GM19372 (cell line): ENCODE measurements around the gene ABCC10.
"Not testable (repeated sequence)": the region's sequence is repeated elsewhere in the genome, so short reads cannot be mapped to it uniquely, and the experiment has no call there.

Experiments
- ATAC-seq: cut with Tn5 transposase; IDR thresholded peaks from one replicate; pipeline ENCODE4 v1.9.1; 2021; ENCODE audit warnings: mild to moderate bottlenecking, low read depth, moderate library complexity; ENCODE audit not compliant: unreplicated experiment

ABCC10 gene, protein sequence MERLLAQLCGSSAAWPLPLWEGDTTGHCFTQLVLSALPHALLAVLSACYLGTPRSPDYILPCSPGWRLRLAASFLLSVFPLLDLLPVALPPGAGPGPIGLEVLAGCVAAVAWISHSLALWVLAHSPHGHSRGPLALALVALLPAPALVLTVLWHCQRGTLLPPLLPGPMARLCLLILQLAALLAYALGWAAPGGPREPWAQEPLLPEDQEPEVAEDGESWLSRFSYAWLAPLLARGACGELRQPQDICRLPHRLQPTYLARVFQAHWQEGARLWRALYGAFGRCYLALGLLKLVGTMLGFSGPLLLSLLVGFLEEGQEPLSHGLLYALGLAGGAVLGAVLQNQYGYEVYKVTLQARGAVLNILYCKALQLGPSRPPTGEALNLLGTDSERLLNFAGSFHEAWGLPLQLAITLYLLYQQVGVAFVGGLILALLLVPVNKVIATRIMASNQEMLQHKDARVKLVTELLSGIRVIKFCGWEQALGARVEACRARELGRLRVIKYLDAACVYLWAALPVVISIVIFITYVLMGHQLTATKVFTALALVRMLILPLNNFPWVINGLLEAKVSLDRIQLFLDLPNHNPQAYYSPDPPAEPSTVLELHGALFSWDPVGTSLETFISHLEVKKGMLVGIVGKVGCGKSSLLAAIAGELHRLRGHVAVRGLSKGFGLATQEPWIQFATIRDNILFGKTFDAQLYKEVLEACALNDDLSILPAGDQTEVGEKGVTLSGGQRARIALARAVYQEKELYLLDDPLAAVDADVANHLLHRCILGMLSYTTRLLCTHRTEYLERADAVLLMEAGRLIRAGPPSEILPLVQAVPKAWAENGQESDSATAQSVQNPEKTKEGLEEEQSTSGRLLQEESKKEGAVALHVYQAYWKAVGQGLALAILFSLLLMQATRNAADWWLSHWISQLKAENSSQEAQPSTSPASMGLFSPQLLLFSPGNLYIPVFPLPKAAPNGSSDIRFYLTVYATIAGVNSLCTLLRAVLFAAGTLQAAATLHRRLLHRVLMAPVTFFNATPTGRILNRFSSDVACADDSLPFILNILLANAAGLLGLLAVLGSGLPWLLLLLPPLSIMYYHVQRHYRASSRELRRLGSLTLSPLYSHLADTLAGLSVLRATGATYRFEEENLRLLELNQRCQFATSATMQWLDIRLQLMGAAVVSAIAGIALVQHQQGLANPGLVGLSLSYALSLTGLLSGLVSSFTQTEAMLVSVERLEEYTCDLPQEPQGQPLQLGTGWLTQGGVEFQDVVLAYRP (N-terminal part only)

GRCh38 chr6:43427406-43428111 is at the start of gene ABCC10:
Gene ABCC10 (plus strand): TSS chr6:43427541. CDS start chr6:43427979, 438 bp downstream.
- peak; percentile 90 for ATAC-seq

GRCh38 chr6:43377710-43378229 is 49.6 kb upstream of the ABCC10 start:
- ATAC-seq: no peak

DNA sequence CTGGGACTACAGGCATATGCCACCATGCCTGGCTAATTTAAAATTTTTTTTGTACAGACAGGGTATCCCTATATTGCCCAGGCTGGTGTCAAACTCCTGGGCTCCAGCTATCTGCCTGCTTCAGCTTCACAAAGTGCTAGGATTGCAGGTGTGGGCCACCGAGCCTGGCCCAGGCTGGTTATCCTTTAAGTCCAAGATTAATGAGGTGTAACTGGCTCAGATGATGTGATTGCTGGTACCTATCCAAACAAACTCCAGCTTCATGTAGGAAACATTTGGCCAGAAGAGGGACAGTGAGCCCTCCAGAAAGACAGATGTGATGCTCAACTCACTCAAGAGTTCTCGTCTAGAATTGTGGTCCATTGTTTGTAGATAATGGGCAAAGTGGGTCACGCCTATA is 48.7 kb upstream of the ABCC10 start:
- no peak for ATAC-seq

GRCh38 chr6:43380858-43381257 is 46.5 kb upstream of the ABCC10 start:
- not testable (repeated sequence) for ATAC-seq

GRCh38 chr6:43383021-43383667 is 44.2 kb upstream of the ABCC10 start:
- peak; percentile 19 for ATAC-seq

GRCh38 chr6:43386492-43386891 is 40.8 kb upstream of the ABCC10 start:
- no peak for ATAC-seq

GRCh38 chr6:43389730-43390295 is 37.5 kb upstream of the ABCC10 start:
- no peak for ATAC-seq

- not testable (repeated sequence) for ATAC-seq
Measured at GRCh38 chr6:43390753-43391439, 36.4 kb upstream of the ABCC10 start.

- no peak for ATAC-seq
Measured at GRCh38 chr6:43391440-43392031, 35.8 kb upstream of the ABCC10 start.

DNA sequence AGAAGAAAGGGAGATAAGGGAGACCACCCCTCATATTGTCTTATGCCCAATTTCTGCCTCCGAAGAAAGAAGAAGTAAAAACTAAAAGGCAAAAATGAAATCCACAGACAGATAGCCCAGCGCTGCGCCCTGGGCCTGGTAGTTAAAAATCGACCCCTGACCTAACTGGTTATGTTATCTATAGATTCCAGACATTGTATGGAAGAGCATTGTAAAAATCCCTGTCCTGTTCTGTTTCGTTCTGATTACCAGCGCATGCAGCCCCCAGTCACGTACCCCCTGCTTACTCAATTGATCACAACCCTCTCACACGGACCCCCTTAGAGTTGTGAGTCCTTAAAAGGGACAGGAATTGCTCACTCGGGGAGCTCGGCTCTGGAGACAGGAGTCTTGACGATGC is 34.2 kb upstream of the ABCC10 start:
- not testable (repeated sequence) for ATAC-seq

DNA sequence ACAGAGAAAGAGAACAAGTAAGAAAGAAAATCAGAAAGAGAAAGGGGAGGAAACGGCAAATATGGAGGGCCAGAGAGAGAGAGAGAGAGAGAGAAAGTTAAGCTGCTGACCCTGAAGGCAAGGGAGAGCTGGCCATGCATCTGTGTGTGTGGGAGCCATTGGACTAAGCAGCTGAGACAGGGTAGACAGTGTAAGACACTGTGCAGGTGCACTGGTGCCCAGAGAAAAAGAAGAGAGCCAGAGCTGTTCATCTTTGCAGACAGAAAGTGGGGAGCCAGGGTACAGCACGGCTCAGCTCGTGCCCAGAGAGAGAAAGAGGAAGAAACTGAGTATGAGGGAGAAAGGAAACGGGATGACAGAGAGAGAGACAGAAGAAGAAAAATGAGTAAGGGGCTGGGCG is 33.7 kb upstream of the ABCC10 start:
- no peak for ATAC-seq

GRCh38 chr6:43394982-43395381 is 32.4 kb upstream of the ABCC10 start:
- ATAC-seq: no peak

- ATAC-seq: no peak
Measured at GRCh38 chr6:43395776-43396175, 31.6 kb upstream of the ABCC10 start.

DNA sequence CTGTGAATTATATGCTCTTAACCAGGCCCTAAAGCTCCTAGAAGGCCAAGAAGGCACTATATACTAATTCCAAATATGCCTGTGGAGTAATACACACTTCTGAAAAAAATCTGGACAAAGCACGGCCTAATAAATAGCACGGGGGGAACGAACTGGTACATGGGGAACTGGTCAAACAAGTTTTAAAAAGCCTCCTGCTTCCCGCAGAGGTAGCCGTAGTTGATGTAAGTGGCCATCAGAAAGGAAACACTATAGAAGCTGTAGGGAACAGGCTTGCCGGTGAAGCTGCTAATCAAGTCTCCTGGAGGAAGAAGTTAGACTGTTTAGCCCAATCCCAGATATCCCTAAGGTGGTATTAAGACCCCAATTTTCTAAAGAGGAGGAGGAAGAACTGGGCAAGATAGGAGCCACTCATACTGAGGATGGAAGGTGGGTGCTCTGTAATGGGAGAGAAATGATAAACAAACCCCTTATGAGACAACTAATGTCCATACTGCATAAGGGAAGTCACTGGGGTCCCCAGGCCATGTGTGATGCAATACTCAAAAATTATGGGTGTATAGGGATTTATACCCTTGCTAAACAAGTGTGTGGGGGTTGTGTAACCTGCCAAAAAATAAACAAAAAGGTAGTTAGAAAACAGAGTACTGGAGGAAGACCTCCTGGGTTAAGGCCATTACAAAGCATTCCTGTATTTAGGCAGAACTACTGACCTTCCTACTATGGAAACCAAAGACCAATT is 30.8 kb upstream of the ABCC10 start:
- no peak for ATAC-seq

DNA sequence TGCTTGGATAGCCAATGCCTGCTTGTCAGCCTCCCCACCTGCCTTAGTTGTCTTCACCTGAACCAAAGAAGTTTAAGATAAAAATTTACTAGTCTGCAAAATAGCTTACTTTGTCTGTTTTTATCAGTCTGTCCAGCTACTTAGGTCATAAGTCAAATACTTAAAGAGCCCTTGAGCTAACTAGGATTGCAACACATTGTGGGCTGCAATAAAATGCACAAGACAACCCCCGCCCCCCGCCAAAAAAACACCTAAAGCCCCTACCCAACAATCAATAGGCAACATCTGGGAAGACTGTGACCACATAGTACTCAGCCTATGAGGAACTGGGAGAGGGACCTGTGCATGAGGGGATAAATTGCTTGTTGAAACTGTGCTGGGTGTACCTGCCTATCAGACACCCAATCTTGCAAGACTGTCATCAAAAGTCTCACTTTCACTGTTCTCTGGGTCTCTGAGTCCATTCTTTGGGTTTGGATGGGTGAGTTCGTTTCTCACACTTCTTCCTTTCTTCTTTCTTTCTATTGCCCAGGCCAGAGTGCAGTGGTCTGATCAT is 27.3 kb upstream of the ABCC10 start:
- no peak for ATAC-seq

DNA sequence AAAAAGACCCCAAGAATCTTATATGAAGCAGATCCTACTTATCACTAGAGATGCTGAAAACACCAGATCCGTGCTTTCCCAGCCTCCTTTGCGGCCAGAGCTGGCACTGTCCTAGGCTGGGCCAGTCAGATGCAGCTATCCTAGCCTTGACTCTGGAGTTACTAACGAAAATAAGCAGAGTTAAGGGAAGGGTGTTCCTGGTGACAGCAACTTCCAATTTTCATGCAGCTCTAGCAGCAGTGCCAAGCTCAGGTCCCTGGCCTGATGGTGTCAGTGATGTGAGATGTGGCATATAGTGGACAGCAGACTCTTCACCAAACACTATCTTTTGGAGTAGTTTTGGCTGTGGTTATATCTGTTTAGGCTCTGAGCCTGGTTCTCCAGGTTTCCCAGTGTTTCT is 25.6 kb upstream of the ABCC10 start:
- ATAC-seq: no peak

DNA sequence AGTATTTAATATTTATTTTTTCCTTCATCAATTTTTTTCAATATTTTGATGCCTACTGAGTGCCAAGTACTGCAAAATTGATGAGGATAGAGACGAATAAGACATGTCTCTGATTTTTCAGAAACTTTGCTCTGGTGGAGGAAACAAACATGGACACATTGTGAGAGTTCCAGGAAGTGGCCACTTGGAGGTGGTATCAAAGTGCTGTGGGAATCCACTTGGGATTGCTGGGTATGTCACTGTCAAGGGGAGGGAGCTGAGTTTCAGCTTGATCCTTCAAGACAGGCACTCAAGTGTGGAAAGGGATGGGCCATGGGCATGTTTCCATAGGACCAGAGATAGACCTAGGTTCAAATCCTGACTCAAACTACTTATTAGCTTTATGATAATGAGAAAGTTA is 24.5 kb upstream of the ABCC10 start:
- ATAC-seq: no peak
